ENCODE measurements around the gene FGFRL1. TPM values are rescaled to one million over a fixed set of nuclear protein-coding genes. Genes with fewer than 3 reads are reported as not detected.

The FGFRL1 gene
- total RNA-seq, 1 donor from 2014 or later: 59.8 TPM

DNA sequence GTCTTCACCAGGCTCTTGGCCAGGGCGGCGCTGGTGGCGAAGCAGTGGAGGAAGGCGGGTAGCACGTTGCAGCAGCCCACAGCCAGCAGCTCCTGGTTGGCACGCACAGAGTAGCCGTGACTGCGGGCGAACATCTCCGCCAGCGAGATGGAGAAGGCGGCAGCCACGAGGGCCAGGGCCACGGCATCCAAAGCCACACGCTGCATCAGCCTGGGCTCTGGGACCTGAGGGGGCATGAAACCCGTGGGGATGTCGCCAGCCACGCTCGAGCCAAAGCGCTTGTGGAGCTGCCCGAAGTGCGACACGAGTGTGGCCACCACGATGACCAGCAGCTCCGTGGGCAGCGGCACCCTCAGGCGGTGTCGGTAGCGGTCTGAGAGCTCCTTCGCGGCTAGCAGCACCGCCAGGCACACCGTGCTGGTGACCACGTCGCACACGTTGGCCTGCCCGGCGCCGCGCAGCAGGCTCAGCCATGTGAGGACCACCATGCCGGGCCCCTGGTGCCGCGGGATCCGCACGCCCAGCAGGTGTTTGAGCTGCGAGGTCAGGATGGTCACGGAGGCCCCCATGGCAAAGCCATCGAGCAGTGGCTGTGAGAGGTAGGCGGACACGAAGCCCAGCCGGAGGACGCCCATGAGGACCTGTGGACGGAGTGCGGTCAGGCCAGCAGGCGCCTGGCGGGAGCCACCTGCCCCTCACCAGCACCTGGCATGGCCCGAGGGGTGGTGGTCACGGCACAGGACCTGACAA is 21.5 kb upstream of the FGFRL1 start:
- Mint-ChIP-seq H3K27me3 (ENCODE audit: unreplicated experiment) (no peaks in the 10 kb centered on the region), H3K4me3 (ENCODE audit: unreplicated experiment) (no peak overlapping the region), H3K9me3 (ENCODE audit: unreplicated experiment) (no peaks in the 10 kb centered on the region), H3K4me1 (ENCODE audit: unreplicated experiment) (peaks cover 28% of the 10 kb centered on the region), H3K36me3 (ENCODE audit: unreplicated experiment) (no peaks in the 10 kb centered on the region), H3K27ac (ENCODE audit: unreplicated experiment) (no peak overlapping the region)
- DNase-seq (ENCODE audit: extremely low spot score, unreplicated experiment): no peak
- TF ChIP-seq, protein P1, sequence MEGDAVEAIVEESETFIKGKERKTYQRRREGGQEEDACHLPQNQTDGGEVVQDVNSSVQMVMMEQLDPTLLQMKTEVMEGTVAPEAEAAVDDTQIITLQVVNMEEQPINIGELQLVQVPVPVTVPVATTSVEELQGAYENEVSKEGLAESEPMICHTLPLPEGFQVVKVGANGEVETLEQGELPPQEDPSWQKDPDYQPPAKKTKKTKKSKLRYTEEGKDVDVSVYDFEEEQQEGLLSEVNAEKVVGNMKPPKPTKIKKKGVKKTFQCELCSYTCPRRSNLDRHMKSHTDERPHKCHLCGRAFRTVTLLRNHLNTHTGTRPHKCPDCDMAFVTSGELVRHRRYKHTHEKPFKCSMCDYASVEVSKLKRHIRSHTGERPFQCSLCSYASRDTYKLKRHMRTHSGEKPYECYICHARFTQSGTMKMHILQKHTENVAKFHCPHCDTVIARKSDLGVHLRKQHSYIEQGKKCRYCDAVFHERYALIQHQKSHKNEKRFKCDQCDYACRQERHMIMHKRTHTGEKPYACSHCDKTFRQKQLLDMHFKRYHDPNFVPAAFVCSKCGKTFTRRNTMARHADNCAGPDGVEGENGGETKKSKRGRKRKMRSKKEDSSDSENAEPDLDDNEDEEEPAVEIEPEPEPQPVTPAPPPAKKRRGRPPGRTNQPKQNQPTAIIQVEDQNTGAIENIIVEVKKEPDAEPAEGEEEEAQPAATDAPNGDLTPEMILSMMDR (IDR thresholded peaks at IDR 0.05): no peak

- no peaks in the 10 kb centered on the region for H3K36me3 Mint-ChIP-seq (ENCODE audit: unreplicated experiment)
- TF ChIP-seq, protein P1 (IDR thresholded peaks at IDR 0.05): no peak
- no peak overlapping the region for H3K27ac Mint-ChIP-seq (ENCODE audit: unreplicated experiment)
- peaks cover 22% of the 10 kb centered on the region for H3K4me1 Mint-ChIP-seq (ENCODE audit: unreplicated experiment)
- no peaks in the 10 kb centered on the region for H3K27me3 Mint-ChIP-seq (ENCODE audit: unreplicated experiment)
- no peaks in the 10 kb centered on the region for H3K9me3 Mint-ChIP-seq (ENCODE audit: unreplicated experiment)
- H3K4me3 Mint-ChIP-seq (ENCODE audit: unreplicated experiment): no peak overlapping the region
- DNase-seq (ENCODE audit: extremely low spot score, unreplicated experiment): no peak
Measured at GRCh38 chr4:990746-991367, 20.6 kb upstream of the FGFRL1 start.

DNA sequence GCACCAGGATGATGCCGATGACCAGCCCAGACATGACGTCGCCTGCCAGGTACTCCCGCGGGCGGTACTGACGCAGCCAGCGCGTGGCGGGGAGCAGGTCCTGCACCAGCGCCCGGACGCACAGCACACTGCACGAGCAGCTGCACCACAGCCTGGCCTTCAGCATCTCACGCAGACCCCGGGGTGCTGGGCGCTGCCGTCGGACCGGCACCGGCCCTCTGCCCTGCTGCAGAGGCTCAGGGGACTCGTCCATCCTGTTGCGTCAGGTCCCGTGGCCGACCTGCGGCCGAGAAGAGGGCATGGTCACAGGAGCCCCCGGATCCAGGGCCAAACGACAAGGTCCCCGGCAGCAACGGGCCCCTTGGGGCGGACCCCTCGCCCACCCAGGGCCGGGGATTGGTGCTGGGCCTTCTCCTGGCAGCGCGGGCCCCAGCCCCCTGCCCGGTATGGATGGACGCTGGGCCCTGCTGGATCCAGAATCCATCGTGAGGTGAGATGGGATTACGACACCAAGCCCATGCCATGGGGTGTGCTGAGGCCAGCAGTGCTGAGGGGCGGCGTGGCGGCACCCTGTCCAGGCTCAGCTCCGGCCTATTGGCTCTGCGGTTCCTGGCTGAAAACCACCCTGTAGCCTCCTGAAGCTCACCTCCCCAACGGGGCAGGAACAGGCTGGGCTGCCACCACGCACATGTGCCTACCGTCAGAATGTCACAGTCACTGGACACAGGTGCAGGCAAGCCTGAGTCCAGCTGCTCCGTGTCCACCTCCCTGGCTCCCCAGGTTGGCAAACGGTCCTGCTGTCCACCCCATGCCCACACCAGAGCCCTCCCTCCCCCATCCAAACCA is 19.8 kb upstream of the FGFRL1 start:
- Mint-ChIP-seq H3K27me3 (ENCODE audit: unreplicated experiment) (no peaks in the 10 kb centered on the region), H3K9me3 (ENCODE audit: unreplicated experiment) (no peaks in the 10 kb centered on the region), H3K36me3 (ENCODE audit: unreplicated experiment) (no peaks in the 10 kb centered on the region), H3K4me3 (ENCODE audit: unreplicated experiment) (no peak overlapping the region), H3K4me1 (ENCODE audit: unreplicated experiment) (peaks cover 16% of the 10 kb centered on the region), H3K27ac (ENCODE audit: unreplicated experiment) (no peak overlapping the region)
- TF ChIP-seq, protein P1 (IDR thresholded peaks at IDR 0.05): no peak
- DNase-seq (ENCODE audit: extremely low spot score, unreplicated experiment): no peak

DNA sequence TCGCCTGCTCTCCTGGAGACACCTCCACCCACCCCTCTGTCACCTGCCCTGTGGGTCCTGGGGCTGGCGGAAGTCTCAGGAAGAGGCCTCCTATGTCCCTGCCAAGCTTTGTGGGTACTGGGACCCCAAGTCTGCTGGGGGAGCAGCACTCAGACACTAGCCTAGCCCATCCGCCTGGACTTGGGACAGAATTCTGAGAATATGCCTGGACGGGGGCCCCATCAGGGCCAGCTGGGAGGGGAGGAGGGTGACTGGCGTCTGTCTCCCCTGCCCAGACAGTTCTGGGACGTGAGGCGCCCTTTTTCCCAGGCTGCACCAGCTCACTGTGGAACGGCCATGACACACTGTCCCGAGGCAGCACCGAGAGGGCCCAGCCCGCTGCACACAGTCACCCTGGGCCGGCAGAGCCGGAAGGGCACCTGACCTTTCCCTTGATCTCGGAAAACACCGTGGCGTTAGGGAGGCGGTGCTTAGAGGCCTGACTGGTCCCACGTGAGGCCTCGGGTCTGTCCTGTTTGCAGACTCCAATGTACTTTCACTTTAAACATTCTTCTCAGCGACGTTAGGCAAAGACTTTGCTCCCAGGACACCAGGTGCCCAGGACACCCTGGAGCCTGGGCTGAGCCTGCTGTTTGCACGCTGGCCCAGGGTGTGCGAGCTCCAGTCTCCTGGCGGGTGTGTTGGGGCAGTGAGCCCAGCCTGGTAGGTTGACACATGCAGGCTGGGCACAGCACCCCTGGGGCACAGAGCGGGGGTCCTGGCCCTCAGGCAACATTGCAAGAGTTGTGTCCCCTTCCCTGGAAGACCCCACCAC is 18.9 kb upstream of the FGFRL1 start:
- TF ChIP-seq, protein P1 (IDR thresholded peaks at IDR 0.05): no peak
- no peaks in the 10 kb centered on the region for H3K27me3 Mint-ChIP-seq (ENCODE audit: unreplicated experiment)
- H3K27ac Mint-ChIP-seq (ENCODE audit: unreplicated experiment): no peak overlapping the region
- H3K4me3 Mint-ChIP-seq (ENCODE audit: unreplicated experiment): peak overlapping the region; percentile 51
- no peaks in the 10 kb centered on the region for H3K9me3 Mint-ChIP-seq (ENCODE audit: unreplicated experiment)
- DNase-seq (ENCODE audit: extremely low spot score, unreplicated experiment): no peak
- H3K36me3 Mint-ChIP-seq (ENCODE audit: unreplicated experiment): no peaks in the 10 kb centered on the region
- peaks cover 17% of the 10 kb centered on the region for H3K4me1 Mint-ChIP-seq (ENCODE audit: unreplicated experiment)
